Epithelial cell of esophagus (primary cell): ENCODE data around the gene ALX4.

ENCODE experiments used
- DNase-seq: peaks from one replicate; pipeline ENCODE4 v3.0.0; 2010; ENCODE audit warnings: low read depth
- H3K4me3 ChIP-seq: 2 replicates; pipeline ENCODE4 v1.5.1; 2011; ENCODE audit warnings: mild to moderate bottlenecking, low read length, control low read depth
- CTCF ChIP-seq: IDR thresholded peaks from 2 replicates; pipeline ENCODE4 v1.5.1; 2011; ENCODE audit warnings: low read depth, mild to moderate bottlenecking, low read length, control low read depth, inconsistent platforms; ENCODE audit not compliant: insufficient read depth; ENCODE audit errors: missing control alignments

Gene ALX4

GRCh38 chr11:44263738-44264437 lies 46.1 kb downstream of the ALX4 start:
- no peak for DNase-seq
- TF ChIP-seq CTCF = no peak
- H3K4me3 ChIP-seq = no peak overlapping the region

- H3K4me3 ChIP-seq = no peak overlapping the region
- DNase-seq = no peak
- TF ChIP-seq CTCF = no peak
These were observed 47.9 kb downstream of the ALX4 start for GRCh38 chr11:44261800-44262591.

- TF ChIP-seq CTCF = no peak
- DNase-seq = no peak
- H3K4me3 ChIP-seq = no peak overlapping the region
These were observed 49.9 kb downstream of the ALX4 start for GRCh38 chr11:44260081-44260480.

GRCh38 chr11:44258839-44259420 lies 51.0 kb downstream of the ALX4 start:
- no peak for TF ChIP-seq CTCF
- H3K4me3 ChIP-seq = no peak overlapping the region
- DNase-seq = no peak

GRCh38 chr11:44258190-44258489 lies 51.8 kb downstream of the ALX4 start:
- no peak for TF ChIP-seq CTCF
- DNase-seq = no peak
- H3K4me3 ChIP-seq = no peak overlapping the region

GRCh38 chr11:44257338-44258189 lies 52.4 kb downstream of the ALX4 start:
- DNase-seq = peak; percentile 14
- H3K4me3 ChIP-seq = no peak overlapping the region
- no peak for TF ChIP-seq CTCF
